DMS153 treated with DMSO at 0.1 percent for 48 hours (cell line): ENCODE measurements around the gene EHD4.

Experiments
- DNase-seq: peaks from one replicate; lab custom pipeline; 2025; ENCODE audit not compliant: unreplicated experiment; lab: John Stamatoyannopoulos, UW

Gene EHD4

DNA sequence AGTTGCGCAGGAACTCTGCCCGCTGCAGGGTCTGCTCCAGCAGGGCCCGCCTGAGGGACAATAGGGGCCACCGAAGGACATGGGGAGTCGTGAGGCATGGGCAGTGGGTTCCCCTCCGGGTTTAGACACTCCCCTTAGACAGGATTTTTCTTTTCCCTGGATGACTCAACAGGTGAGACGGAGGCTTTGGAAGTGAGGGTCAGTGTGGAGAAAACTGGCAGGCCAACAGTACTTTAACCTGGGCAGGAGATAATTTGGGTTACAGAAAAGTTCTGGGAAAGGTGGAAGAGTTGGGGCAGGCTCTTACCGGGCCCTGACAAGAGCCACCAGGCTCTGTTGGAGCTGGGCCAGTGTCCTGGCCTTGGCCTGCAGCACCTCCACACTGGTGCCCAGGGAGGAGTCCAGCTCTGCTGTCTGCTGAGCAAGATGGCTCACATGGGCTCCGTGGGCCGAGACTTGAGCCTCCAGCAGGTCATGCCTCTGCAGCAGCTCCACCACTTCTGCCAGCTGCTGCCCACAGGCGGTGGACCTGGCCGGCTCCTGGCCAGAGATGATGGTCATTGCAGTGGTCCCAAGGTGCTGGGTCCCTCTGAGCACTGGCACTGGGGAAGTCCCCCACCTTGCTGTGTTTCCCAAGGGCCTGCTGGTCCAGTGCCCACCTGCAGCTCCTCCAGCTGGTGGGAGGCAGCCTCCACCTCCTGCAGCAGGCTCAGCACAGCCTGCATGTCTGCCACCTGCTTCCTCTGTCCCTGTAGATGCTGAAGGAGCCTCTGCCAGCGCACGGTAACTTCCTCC, 89.5 kb downstream of the EHD4 start:
- no peak for DNase-seq

- no peak for DNase-seq
Observed at GRCh38 chr15:41881920-41882688, 90.3 kb downstream of the EHD4 start.

DNA sequence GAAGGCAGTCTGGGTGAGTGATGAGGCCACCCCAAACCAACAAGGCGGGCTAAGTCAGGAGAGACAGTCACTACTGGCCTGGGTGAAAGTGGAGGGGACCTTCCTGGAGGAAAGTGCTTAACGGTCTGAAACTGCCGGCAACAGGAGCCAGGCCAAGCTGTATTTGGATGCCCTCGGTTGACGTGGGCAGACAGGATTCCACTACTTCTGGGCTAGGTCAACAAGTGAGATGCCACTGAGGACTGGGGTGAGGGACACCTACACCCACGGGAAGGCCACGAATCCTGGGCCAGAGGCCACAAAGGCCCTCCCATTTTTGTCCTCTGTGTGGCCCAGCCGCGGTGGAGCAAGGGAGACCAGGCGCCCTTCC, 90.8 kb downstream of the EHD4 start:
- no peak for DNase-seq

DNA sequence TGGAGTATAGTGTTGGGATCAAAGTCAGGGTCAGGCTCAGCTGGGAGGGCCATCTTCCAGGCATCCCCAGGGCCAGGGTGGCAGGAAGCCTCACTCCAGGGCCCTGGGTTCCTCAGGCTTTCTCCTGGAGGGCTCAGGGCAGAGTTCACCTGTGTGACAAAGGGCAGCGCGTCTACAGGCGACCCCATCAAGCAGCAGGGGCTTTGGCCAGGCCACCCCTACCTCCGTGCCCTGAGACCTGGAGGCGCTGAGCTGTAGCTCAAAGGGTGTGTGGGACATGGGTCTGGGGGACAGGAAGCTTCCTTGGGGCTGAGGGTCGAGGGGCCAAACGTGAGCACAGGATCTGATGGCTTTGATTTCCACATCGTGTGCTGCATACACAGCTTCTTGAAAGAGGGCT, 91.3 kb downstream of the EHD4 start:
- no peak for DNase-seq

DNA sequence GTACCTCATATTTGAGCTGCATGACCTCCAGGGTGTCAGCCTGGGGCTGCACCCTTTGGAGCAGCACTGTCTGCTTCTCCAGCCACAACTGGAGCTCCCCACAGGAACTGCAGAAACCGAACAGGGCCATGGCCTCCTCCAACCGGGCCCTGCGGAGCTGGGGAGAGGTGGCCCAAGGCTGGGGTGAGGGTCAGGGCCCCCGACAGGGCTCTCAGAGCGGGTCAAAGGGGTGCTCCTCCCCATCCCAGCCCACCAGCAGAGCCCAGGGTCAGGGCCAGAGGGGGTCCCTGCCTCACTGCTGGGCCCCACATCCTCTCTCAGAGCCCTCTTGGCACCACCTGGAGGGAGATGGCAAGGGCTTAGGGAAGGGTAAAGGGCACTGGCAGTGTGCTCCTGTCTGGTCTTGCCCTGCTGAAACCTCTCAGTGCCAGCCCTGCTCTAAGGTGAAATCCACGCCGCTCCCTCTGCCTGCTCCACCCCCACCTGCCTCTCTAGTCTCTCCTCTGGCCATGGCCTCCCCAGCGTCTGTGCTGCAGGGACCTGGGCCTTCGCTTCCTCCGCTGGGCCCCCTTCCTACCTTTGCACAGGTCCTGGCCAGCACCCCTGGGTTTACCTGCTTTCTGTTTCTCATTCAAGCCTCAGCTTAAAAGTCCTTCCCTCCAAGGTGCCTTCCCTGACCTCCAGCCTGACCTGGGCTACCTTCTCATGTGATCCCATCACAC, 92.0 kb downstream of the EHD4 start:
- DNase-seq = no peak

GRCh38 chr15:41879321-41879845, 93.0 kb downstream of the EHD4 start:
- no peak for DNase-seq

GRCh38 chr15:41878355-41878699, 94.0 kb downstream of the EHD4 start:
- DNase-seq = no peak

DNA sequence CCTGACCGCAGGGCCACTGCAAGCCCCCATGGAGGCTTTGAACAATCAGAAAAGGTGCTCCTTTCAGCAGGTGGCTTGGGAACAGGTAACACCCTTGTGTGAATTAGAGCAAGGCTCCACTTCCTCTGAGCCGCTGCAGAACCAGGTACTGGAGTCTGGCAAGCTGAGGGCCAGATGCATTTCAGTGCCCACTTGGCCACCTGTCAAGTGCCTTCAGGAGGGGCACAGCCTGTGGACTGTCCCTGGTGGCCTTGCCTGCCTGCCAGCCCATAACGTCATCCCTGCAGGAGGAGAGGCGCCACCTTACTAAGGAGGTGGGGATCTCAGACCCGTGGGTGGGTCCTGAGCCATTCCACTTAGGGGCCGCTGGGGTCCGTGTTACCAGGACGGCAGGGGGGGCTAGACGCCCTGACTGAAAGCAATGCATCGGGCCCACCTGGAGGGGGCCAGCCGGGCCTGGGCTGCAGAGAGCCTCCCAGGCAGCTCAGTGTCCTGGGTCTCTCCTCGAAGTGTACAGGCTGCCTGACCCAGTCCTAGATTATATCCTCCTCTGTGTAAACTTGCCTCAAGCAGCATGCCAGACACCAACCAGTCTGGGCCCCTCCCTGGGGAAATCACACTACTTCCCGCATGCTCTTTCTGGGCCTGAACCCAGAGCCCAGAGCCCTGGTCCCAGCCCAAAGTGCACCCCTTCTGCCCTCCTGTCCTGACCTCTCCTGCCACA, 94.6 kb downstream of the EHD4 start:
- DNase-seq = no peak

- DNase-seq = no peak
Observed at GRCh38 chr15:41876689-41877088, 95.7 kb downstream of the EHD4 start.

DNA sequence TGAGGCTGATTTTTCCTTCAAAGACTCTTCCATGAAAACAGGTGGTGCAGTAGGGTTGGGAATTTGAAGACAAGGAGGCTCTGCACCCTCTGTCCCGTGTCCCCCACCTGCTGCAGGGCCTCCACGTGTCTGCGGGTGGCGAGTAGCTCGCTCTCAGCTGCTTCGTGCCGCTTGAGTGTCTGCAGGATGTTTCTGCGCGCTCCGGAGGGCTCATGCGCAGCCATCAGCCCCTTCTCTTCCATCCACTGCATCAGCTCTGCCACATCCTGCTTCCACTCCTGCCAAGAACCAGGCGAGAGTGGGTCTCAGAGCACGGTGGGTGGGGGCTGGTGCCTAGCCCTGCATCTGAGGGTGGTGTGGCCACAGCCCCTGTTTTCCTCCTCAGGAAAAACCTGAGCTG, 96.3 kb downstream of the EHD4 start:
- no peak for DNase-seq

DNA sequence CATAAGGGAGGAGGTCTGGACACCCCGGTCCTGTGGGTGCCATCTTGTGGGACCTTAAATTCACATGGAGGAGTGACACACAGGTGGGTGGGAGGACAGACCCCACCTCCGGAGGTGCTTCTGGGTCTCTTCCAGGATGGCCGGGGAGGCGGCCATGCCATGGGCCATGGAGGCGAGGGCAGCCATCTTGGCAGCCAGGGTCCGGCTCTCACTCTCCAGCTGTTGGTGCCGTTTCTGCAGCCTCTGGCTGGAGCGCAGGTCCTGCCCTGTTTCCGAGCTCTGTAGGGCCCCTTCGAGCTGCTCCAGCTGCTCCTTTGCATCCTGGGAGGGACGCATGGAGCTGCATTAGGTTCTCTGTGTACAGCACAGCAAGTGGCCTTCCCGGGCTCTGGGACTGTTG, 97.6 kb downstream of the EHD4 start:
- no peak for DNase-seq

GRCh38 chr15:41873711-41874110, 98.6 kb downstream of the EHD4 start:
- DNase-seq = no peak

DNA sequence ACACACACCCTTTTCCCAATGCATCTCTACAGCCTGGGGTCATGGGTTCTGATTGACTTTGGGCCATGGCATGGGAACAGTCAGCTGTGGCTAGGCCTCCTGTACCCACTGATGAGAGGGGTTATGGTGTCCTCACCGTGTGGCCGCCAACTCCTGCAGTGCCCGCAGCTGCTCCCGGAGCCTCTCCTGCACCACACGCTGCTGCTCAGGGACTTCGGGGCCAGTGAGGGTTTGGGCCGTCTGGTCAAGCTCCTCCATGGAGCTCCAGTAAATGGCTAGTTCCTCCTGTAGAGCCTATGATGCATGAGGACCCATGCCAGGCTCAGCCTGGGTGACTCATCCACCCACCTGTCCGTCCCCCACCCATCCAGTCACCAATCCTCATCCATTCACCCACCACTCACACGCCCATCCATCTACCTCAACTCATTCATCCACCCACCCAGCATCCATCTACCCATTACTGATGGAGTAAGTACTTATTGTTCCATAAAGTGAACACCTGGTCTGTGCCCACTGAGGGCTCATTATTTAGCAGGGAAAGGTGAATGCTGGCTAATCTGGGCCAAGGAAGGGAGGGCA, 100.1 kb downstream of the EHD4 start:
- no peak for DNase-seq

DNA sequence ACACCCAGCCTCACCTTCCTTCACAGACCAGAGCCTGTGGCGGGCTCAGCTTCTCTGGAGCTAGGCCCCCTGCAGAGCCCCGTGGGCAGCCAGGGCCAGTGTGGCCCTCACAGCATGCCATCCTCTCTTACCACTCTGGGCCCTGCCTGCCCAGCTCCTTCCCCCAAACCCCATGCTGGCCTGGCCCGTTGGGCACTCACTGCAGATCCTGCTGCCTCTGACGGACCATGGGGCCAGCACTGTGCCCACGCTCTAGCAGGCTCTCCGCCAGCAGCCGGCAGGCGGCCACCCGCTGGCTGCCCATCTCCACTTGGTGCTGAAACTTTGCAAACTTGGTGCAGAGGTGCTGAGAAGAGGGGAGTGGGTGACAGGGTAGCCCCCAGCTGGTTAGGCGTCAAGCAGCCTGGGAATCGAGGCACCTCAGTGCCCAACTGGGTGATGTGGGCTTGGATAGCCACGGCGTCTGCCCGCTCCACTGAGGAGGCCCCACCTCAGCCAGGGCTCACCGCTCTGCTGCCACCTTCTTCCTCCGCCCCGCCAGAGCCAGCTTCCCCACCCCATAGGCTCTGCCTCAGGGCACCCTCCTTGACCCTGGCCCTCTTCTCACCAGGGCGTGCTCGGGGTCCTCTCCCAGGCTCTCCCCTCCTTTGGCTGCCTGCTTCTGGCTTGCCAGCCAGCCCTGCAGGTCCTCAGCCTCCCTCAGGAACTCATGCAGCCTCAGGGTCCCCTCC, 101.0 kb downstream of the EHD4 start:
- DNase-seq = no peak

GRCh38 chr15:41870689-41871081, 101.7 kb downstream of the EHD4 start:
- no peak for DNase-seq

GRCh38 chr15:41869770-41870688, 102.3 kb downstream of the EHD4 start:
- DNase-seq = no peak

GRCh38 chr15:41868321-41868720, 104.0 kb downstream of the EHD4 start:
- no peak for DNase-seq

- no peak for DNase-seq
Observed at GRCh38 chr15:41866872-41867579, 105.3 kb downstream of the EHD4 start.
